Myocyte (in vitro differentiated cells): ENCODE results near the gene ATP11B. TPM values are rescaled to one million over a fixed set of nuclear protein-coding genes. Genes with fewer than 3 reads are reported as not detected.
A peak's percentile ranks its signal among the peaks of the same experiment; 100 is the strongest.
"Not testable (repeated sequence)": the region's sequence is repeated elsewhere in the genome, so short reads cannot be mapped to it uniquely, and the experiment has no call there.

Source experiments
- DNase-seq: peaks from one replicate; pipeline ENCODE4 v3.0.0-alpha.2; 2012; ENCODE audit warnings: low read depth
- total RNA-seq: library from RNA; depleted of rRNA; stranded (reverse); fragments of >200 nt; gene quantifications from 2 replicates; pipeline ENCODE4 v1.2.3, GENCODE V29; 2014

Gene ATP11B
- total RNA-seq, 1 donor from 2014 or later, result 52.8 TPM

GRCh38 chr3:182824957-182825356 lies 31.7 kb downstream of the ATP11B start:
- no peak for DNase-seq

- no peak for DNase-seq
Measured at GRCh38 chr3:182829761-182830405, 36.6 kb downstream of the ATP11B start.

- DNase-seq, result peak; percentile 36
Measured at GRCh38 chr3:182837855-182838454, 44.7 kb downstream of the ATP11B start.

GRCh38 chr3:182843478-182843877 lies 50.2 kb downstream of the ATP11B start:
- no peak for DNase-seq

GRCh38 chr3:182848906-182849305 lies 55.6 kb downstream of the ATP11B start:
- no peak for DNase-seq

GRCh38 chr3:182855076-182855475 lies 61.8 kb downstream of the ATP11B start:
- no peak for DNase-seq

- no peak for DNase-seq
Measured at GRCh38 chr3:182861348-182861747, 68.0 kb downstream of the ATP11B start.

- DNase-seq, result no peak
Measured at GRCh38 chr3:182862159-182862860, 69.0 kb downstream of the ATP11B start.

- DNase-seq, result no peak
Measured at GRCh38 chr3:182869059-182869458, 75.8 kb downstream of the ATP11B start.

GRCh38 chr3:182870917-182871316 lies 77.6 kb downstream of the ATP11B start:
- DNase-seq, result not testable (repeated sequence)

- DNase-seq, result no peak
Measured at GRCh38 chr3:182879031-182879611, 85.8 kb downstream of the ATP11B start.

- DNase-seq, result no peak
Measured at GRCh38 chr3:182886497-182886896, 93.2 kb downstream of the ATP11B start.

GRCh38 chr3:182889948-182890629 lies 96.8 kb downstream of the ATP11B start:
- no peak for DNase-seq

GRCh38 chr3:182891364-182891763 lies 98.1 kb downstream of the ATP11B start:
- no peak for DNase-seq

GRCh38 chr3:182892226-182892625 lies 98.9 kb downstream of the ATP11B start:
- no peak for DNase-seq

GRCh38 chr3:182895513-182896112 lies 102.3 kb downstream of the ATP11B start:
- DNase-seq, result no peak

GRCh38 chr3:182896553-182896952 lies 103.2 kb downstream of the ATP11B start:
- DNase-seq, result no peak

- DNase-seq, result no peak
Measured at GRCh38 chr3:182902236-182902635, 108.9 kb downstream of the ATP11B start.

GRCh38 chr3:182904164-182904563 lies 110.9 kb downstream of the ATP11B start:
- no peak for DNase-seq

- DNase-seq, result no peak
Measured at GRCh38 chr3:182905623-182906022, 112.3 kb downstream of the ATP11B start.

GRCh38 chr3:182906036-182906435 lies 112.7 kb downstream of the ATP11B start:
- no peak for DNase-seq
